ENCODE results near the gene GOLGA8O.
"Not testable (repeated sequence)": the region's sequence is repeated elsewhere in the genome, so short reads cannot be mapped to it uniquely, and the experiment has no call there.

Gene GOLGA8O

GRCh38 chr15:32455534-32455933 lies at the start of gene GOLGA8O:
Gene GOLGA8O (minus strand): TSS chr15:32455634. CDS start chr15:32455536, 98 bp downstream.
- DNase-seq (ENCODE audit: low spot score) = not testable (repeated sequence)

DNA sequence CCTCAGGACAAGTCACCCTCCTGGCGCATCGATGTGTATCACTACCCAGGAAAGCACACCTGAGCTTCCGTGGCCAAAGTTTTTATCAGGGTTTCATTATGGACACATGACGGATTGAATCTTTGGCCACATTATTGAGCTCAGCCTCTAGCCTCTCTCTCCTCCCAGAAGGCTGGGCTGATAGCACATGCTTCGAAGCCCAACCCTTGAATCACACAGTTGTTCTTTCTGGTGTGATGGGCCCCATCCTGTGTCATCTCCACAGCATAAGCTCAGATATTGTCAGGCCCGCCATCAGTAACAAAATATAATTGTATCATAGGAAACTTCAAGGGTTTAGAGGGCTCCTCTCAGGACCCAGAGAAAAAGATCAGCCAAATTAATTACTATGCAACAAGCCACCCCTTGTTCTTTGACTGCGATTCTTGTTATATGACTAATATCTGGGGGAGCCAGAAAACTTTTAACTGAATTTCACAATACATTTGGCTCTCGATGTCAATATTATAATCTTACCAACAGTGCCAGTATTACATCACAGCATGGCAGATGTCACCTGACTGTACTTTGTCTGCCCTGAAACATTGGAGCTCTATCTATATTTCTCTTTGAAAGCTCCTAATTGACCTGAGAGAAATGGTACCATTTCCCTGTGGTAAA lies 48.8 kb upstream of the GOLGA8O start:
- DNase-seq (ENCODE audit: low spot score) = not testable (repeated sequence)

- DNase-seq (ENCODE audit: low spot score) = not testable (repeated sequence)
These were observed 47.5 kb upstream of the GOLGA8O start for GRCh38 chr15:32502946-32503345.

GRCh38 chr15:32492768-32493167 lies 37.3 kb upstream of the GOLGA8O start:
- DNase-seq (ENCODE audit: low spot score) = not testable (repeated sequence)

DNA sequence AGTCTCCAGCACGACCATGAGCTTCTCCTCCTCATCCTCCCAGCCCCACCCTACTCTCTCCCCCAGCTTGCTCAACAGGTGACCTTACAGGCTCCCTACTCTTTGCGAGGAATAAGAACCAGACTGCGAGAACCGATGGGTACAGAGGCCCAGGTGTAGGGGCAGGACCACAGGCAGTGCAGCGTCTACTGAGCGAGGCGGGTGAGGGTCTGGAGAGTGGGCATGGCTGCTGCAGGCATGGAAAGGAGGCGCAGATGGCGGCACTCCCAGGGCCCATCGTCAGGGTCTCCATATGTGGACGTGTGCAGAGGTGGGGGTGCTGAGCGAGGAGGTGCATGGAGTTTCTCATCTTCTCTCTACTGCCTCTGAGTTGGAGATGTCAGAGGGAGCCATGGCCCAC lies 31.0 kb upstream of the GOLGA8O start:
- not testable (repeated sequence) for DNase-seq (ENCODE audit: low spot score)

GRCh38 chr15:32483377-32483776 lies 27.9 kb upstream of the GOLGA8O start:
- not testable (repeated sequence) for DNase-seq (ENCODE audit: low spot score)

GRCh38 chr15:32481683-32482082 lies 26.2 kb upstream of the GOLGA8O start:
- not testable (repeated sequence) for DNase-seq (ENCODE audit: low spot score)

DNA sequence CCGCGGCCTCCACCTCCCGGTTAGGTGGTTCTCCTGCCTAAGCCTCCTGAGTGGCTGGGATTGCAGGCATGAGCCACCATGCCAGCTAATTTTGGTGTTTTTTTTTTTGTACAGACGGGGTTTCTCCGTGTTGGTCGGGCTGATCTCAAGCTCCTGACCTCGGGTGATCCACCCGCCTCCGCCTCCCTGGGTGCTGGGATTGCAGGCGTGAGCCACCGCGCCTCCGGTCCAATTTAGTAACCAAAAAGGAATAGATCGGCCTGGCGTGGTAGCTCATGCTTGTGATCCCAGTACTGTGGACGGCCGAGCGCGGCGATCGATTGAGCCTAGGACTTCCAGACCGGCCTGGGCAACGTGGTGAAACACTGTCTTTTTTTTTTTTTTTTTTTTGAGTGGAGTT lies 12.6 kb upstream of the GOLGA8O start:
- not testable (repeated sequence) for DNase-seq (ENCODE audit: low spot score)

- DNase-seq (ENCODE audit: low spot score) = not testable (repeated sequence)
These were observed 14.9 kb downstream of the GOLGA8O start for GRCh38 chr15:32440445-32440977.

- DNase-seq (ENCODE audit: low spot score) = not testable (repeated sequence)
These were observed 21.1 kb downstream of the GOLGA8O start for GRCh38 chr15:32434102-32434963.

DNA sequence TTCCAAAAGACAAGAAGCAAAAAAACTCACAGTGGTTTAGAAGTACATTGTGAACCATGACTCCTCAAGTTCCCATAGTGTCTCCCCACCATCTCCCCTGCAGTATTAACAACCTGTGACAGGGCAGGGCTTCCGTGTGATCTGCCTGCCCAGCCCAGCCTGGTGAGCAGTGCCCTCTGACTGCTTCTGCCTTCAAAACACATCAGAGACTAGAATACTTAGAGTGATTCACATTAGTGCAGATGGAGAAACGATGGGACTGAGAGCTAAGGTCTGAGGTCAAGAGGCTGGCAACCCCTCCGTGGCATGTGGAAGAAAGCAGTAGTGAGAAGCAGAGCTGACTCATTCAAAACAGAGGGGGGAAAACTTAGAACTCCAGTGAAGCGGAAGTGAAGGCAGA lies 27.8 kb downstream of the GOLGA8O start:
- not testable (repeated sequence) for DNase-seq (ENCODE audit: low spot score)

- DNase-seq (ENCODE audit: low spot score) = peak; percentile 63
These were observed 28.9 kb downstream of the GOLGA8O start for GRCh38 chr15:32426511-32426910.

- DNase-seq (ENCODE audit: low spot score) = not testable (repeated sequence)
These were observed 47.5 kb downstream of the GOLGA8O start for GRCh38 chr15:32407903-32408302.

GRCh38 chr15:32403192-32403591 lies 52.2 kb downstream of the GOLGA8O start, which contains the start of gene GOLGA8K:
Gene GOLGA8K (minus strand): TSS chr15:32403292. CDS start chr15:32403194, 98 bp downstream.
- DNase-seq (ENCODE audit: low spot score) = not testable (repeated sequence)

- not testable (repeated sequence) for DNase-seq (ENCODE audit: low spot score)
These were observed 58.9 kb downstream of the GOLGA8O start for GRCh38 chr15:32396522-32396921.

Data from left forelimb (tissue), 1 donor.